GM12891 (cell line): ENCODE measurements around the gene TUSC2.
"Not testable (repeated sequence)": the region's sequence is repeated elsewhere in the genome, so short reads cannot be mapped to it uniquely, and the experiment has no call there.

Experiments used
- DNase-seq: peaks from one replicate; pipeline ENCODE4 v3.0.0; 2011; ENCODE audit warnings: low spot score; ENCODE audit not compliant: insufficient read length
- FAIRE-seq: peaks from 2 replicates; lab custom pipeline; 2011; peaks lifted over from hg19 to GRCh38; lab: Jason Lieb, UNC
- PAX5 ChIP-seq: IDR thresholded peaks from 2 replicates; pipeline ENCODE4 v1.6.1; 2011; ENCODE audit warnings: low read length, moderate library complexity, mild to moderate bottlenecking; ENCODE audit not compliant: insufficient read depth, severe bottlenecking
- POLR2A ChIP-seq: IDR thresholded peaks from 2 replicates; pipeline ENCODE4 v1.6.1; 2011; ENCODE audit warnings: low read depth, low read length, control low read depth
- POLR2AphosphoS5 ChIP-seq: IDR thresholded peaks from 2 replicates; pipeline ENCODE4 v1.6.1; 2011; ENCODE audit warnings: low read depth, low read length, control low read depth
- POU2F2 ChIP-seq: IDR thresholded peaks from 2 replicates; pipeline ENCODE4 v1.6.1; 2011; ENCODE audit warnings: low read depth, mild to moderate bottlenecking, control low read depth, low read length, moderate library complexity
- SPI1 ChIP-seq: IDR thresholded peaks from 2 replicates; pipeline ENCODE4 v1.6.1; 2011; ENCODE audit warnings: low read depth, low read length, control low read depth
- TAF1 ChIP-seq: IDR thresholded peaks from 2 replicates; pipeline ENCODE4 v1.6.1; 2011; ENCODE audit warnings: low read depth, low read length, control low read depth

The TUSC2 gene

GRCh38 chr3:50319894-50320625, 8.0 kb downstream of the TUSC2 start:
- FAIRE-seq (no peak), DNase-seq (no peak)
- TF ChIP-seq TAF1 (no peak), PAX5 (no peak), SPI1 (no peak), POLR2A (no peak), POU2F2 (no peak), POLR2AphosphoS5 (no peak)

DNA sequence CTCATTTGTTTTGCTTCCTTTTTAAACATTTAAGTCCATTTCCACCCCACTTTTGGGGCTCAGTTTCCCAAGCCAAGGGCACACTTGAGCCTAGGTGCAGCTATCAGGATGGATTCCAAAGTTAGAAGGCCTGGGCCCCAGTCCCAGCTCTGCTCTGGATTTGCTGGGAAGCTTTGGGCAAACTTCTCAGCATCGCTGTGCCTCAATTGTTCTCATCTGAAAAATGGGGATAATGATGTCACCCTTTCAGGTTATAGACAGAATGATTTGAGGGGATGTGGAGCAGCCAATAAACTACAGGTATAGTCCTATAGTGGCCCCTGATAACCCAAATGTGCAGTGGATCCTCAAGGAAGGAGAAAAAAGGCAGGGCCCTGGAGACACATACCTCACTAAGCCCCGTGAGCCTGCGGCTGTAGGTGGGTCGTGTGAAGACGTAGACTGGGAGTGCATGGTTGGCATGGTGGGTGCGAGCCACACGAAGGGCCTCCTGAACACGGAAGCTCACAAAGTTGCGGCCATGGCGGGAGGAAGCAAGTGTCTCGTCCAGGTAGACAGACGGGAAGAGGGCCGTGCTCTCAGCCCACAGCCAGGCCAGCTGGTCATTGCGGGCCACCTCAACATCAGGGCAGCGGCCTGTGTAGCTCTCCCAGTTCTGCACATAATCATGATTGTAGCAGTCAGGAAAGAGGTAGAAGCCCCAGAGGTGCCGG, 8.7 kb downstream of the TUSC2 start:
- no peak for DNase-seq

DNA sequence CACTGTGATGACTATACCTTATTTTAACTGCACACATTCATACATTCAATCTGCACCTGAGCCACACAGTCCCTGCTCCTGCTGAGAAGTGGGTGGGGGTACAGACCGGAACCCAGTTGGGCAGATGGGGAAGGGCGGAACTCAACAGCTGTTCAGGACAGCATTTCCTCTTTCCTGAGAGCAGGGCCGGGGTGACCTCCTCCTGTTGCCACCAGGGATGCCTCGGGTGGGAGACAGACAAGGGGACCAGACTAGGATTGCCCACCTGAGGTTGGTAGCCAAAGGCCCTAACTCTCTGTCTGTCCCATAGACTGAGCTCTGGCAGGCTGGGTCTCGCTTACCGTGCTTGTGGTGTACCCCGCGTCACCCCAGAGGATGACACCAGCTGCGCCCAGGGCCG, 9.4 kb downstream of the TUSC2 start:
- no peak for FAIRE-seq
- no peak for DNase-seq
- TF ChIP-seq POLR2AphosphoS5 (no peak), POLR2A (no peak), SPI1 (no peak), POU2F2 (no peak), TAF1 (no peak)

More for the DNA sequence above, 8.7 kb downstream of the TUSC2 start:
- FAIRE-seq, result no peak
- TF ChIP-seq TAF1 (no peak), SPI1 (no peak), POLR2AphosphoS5 (no peak), POLR2A (no peak), PAX5 (no peak), POU2F2 (no peak)

GRCh38 chr3:50318163-50318562, 9.9 kb downstream of the TUSC2 start:
- FAIRE-seq (no peak), DNase-seq (no peak)
- TF ChIP-seq TAF1, result no peak
- TF ChIP-seq SPI1, result no peak
- no peak for TF ChIP-seq POLR2AphosphoS5
- TF ChIP-seq POU2F2, result no peak
- TF ChIP-seq POLR2A, result no peak
- TF ChIP-seq PAX5, result no peak

DNA sequence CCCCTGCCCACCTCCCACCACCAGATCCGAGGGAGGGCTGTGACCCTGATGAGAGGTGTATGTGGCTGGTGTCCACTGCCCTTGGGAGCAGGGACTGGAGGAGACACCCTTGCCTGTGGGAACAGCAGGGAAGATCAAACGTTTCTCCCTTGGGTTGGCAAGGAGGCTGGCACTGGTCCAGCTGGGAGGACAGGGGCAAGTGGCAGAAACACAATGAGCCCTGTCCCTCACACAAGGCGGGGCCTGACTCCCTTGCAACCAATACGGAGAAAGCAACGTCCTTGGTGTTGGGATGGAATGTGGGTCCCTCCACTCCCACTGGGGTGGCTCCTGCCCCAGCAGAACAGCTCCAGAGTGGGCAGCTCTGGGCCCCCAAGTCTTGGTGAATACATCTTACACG, 10.7 kb downstream of the TUSC2 start:
- FAIRE-seq (no peak), DNase-seq (no peak)
- TF ChIP-seq PAX5 (no peak), POU2F2 (no peak), POLR2AphosphoS5 (no peak), TAF1 (no peak), POLR2A (no peak), SPI1 (no peak)

DNA sequence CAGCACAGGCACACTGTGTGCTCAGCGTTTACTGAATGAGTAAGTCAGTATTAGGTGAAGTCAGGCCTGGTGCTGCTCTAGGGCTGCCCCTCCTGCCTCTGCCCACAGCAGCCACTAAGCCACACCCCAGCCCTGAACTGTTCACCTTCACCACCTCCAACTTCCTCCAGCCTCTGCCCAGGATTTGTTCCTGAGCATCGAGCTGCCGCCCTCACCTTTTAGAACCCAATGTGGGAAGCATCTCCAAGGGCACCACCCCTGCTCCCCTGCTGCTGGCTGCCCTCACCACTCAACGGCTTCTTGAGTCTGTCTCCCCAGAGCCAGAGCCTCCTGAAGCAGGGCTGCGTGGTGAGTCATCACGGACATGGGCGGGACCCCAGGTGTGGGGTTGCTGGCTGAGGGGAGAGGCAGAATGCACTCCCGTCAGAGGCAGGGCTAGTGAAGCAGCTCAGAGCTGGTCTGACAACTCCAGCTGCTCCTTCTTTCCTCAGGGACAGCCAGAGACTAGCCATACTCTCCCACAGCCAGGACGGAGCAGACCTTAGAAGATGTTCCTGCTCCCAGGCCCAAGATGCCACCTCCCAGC, 11.3 kb downstream of the TUSC2 start:
- FAIRE-seq (no peak), DNase-seq (no peak)
- TF ChIP-seq TAF1 (no peak), POLR2AphosphoS5 (no peak), POU2F2 (no peak), POLR2A (no peak), SPI1 (no peak), PAX5 (no peak)

DNA sequence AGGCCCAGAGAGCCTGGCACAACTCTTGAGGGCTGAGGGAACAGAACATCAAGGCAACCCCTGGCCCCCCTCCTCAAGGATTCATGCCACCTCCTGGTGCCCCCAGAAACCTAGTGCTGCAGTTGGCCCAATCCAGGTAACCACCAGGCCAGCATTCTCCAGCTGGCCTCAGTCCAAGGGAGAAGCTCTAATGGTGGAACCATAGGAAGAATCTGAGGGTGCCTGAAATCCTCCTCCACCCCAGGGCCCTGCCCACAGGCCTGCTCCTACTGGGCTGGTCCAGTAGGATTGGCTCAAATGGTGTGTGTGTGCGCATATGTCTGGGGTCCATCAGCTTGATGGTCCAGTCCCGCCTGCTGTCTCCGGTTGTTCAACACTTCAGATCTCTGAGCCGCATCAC, 13.2 kb downstream of the TUSC2 start:
- DNase-seq (no peak), FAIRE-seq (no peak)
- TF ChIP-seq TAF1 (no peak), POU2F2 (no peak), PAX5 (no peak), POLR2AphosphoS5 (no peak), SPI1 (no peak), POLR2A (no peak)

GRCh38 chr3:50314342-50314741, 13.7 kb downstream of the TUSC2 start:
- no peak for FAIRE-seq
- no peak for DNase-seq
- no peak for TF ChIP-seq TAF1
- TF ChIP-seq POLR2AphosphoS5, result no peak
- TF ChIP-seq SPI1, result no peak
- TF ChIP-seq POLR2A, result no peak
- no peak for TF ChIP-seq POU2F2
- no peak for TF ChIP-seq PAX5

DNA sequence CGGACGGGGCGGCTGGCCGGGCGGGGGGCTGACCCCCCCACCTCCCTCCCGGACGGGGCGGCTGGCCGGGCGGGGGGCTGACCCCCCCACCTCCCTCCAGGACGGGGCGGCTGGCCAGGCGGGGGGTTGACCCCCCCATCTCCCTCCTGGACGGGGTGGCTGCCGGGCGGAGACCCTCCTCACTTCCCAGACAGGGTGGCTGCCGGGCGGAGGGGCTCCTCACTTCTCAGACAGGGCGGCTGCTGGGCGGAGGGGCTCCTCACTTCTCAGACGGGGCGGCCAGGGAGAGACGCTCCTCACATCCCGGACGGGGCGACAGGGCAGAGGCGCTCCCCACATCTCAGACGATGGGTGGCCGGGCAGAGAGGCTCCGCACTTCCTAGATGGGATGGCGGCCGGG, 16.0 kb downstream of the TUSC2 start:
- not testable (repeated sequence) for DNase-seq, FAIRE-seq

GRCh38 chr3:50304601-50305000, 23.4 kb downstream of the TUSC2 start:
- DNase-seq, result no peak
- FAIRE-seq, result peak; percentile 28
- TF ChIP-seq POLR2A, result no peak
- TF ChIP-seq SPI1, result no peak
- no peak for TF ChIP-seq POLR2AphosphoS5
- TF ChIP-seq TAF1, result no peak
- no peak for TF ChIP-seq PAX5
- TF ChIP-seq POU2F2, result no peak
